ENCODE results near the gene ZNF436.
"Not testable (repeated sequence)": the region's sequence is repeated elsewhere in the genome, so short reads cannot be mapped to it uniquely, and the experiment has no call there.

ZNF436 gene

GRCh38 chr1:23376890-23377811, 7.5 kb upstream of the ZNF436 start:
- ATAC-seq, result no peak
- H3K4me1 Mint-ChIP-seq, result peaks cover 13% of the 10 kb centered on the region
- no peaks in the 10 kb centered on the region for H3K27me3 Mint-ChIP-seq
- no peaks in the 10 kb centered on the region for H3K36me3 Mint-ChIP-seq
- H3K27ac Mint-ChIP-seq, result no peak overlapping the region
- H3K9me3 Mint-ChIP-seq, result peaks cover 2% of the 10 kb centered on the region
- no peak overlapping the region for H3K4me3 Mint-ChIP-seq

- H3K27ac Mint-ChIP-seq, H3K4me3 Mint-ChIP-seq, H3K27me3 Mint-ChIP-seq, H3K36me3 Mint-ChIP-seq, H3K9me3 Mint-ChIP-seq, ATAC-seq: not testable (repeated sequence)
- H3K4me1 Mint-ChIP-seq, result peaks cover 12% of the 10 kb centered on the region
These were observed 4.6 kb upstream of the ZNF436 start for GRCh38 chr1:23374079-23374735.

- Mint-ChIP-seq H3K9me3 (peaks cover 2% of the 10 kb centered on the region), H3K4me3 (no peak overlapping the region), H3K36me3 (no peaks in the 10 kb centered on the region), H3K27ac (no peak overlapping the region), H3K4me1 (peaks cover 13% of the 10 kb centered on the region), H3K27me3 (no peaks in the 10 kb centered on the region)
- ATAC-seq, result no peak
These were observed 2.6 kb upstream of the ZNF436 start for GRCh38 chr1:23371987-23372880.

GRCh38 chr1:23370709-23371584, 1.3 kb upstream of the ZNF436 start:
- H3K27me3 Mint-ChIP-seq, result no peaks in the 10 kb centered on the region
- peaks cover 9% of the 10 kb centered on the region for H3K36me3 Mint-ChIP-seq
- no peak overlapping the region for H3K4me3 Mint-ChIP-seq
- H3K9me3 Mint-ChIP-seq, result peaks cover 2% of the 10 kb centered on the region
- H3K27ac Mint-ChIP-seq, result no peak overlapping the region
- H3K4me1 Mint-ChIP-seq, result peaks cover 18% of the 10 kb centered on the region
- ATAC-seq, result no peak

GRCh38 chr1:23370330-23370708, 683 bp upstream of the ZNF436 start:
- Mint-ChIP-seq H3K36me3 (peaks cover 10% of the 10 kb centered on the region), H3K4me1 (peaks cover 18% of the 10 kb centered on the region), H3K4me3 (no peak overlapping the region), H3K27me3 (no peaks in the 10 kb centered on the region), H3K27ac (no peak overlapping the region), H3K9me3 (peaks cover 2% of the 10 kb centered on the region)
- no peak for ATAC-seq

- H3K9me3 Mint-ChIP-seq, result no peaks in the 10 kb centered on the region
These were observed 888 bp downstream of the ZNF436 start for GRCh38 chr1:23368562-23369334.

GRCh38 chr1:23367791-23368561, 1.7 kb downstream of the ZNF436 start:
- Mint-ChIP-seq H3K9me3 (peaks cover under 1% of the 10 kb centered on the region), H3K4me3 (peak overlapping the region; percentile 97), H3K27ac (peak overlapping the region; percentile 94), H3K4me1 (peaks cover 18% of the 10 kb centered on the region), H3K36me3 (peaks cover 27% of the 10 kb centered on the region), H3K27me3 (no peaks in the 10 kb centered on the region)
- ATAC-seq, result peak; percentile 98

More at GRCh38 chr1:23368562-23369334, 888 bp downstream of the ZNF436 start:
- H3K27ac Mint-ChIP-seq, result peak overlapping the region; percentile 94
- ATAC-seq, result peak; percentile 90
- H3K36me3 Mint-ChIP-seq, result peaks cover 20% of the 10 kb centered on the region
- H3K27me3 Mint-ChIP-seq, result no peaks in the 10 kb centered on the region
- peaks cover 18% of the 10 kb centered on the region for H3K4me1 Mint-ChIP-seq
- peak overlapping the region; percentile 97 for H3K4me3 Mint-ChIP-seq

GRCh38 chr1:23367451-23367790, 2.2 kb downstream of the ZNF436 start:
- H3K4me3 Mint-ChIP-seq, result peak overlapping the region; percentile 97
- H3K9me3 Mint-ChIP-seq, result peaks cover 2% of the 10 kb centered on the region
- peaks cover 18% of the 10 kb centered on the region for H3K4me1 Mint-ChIP-seq
- peak overlapping the region; percentile 94 for H3K27ac Mint-ChIP-seq
- H3K36me3 Mint-ChIP-seq, result peaks cover 33% of the 10 kb centered on the region
- ATAC-seq, result no peak
- no peaks in the 10 kb centered on the region for H3K27me3 Mint-ChIP-seq

- ATAC-seq, result no peak
- Mint-ChIP-seq H3K36me3 (peaks cover 41% of the 10 kb centered on the region), H3K27me3 (no peaks in the 10 kb centered on the region), H3K27ac (no peak overlapping the region), H3K4me1 (peaks cover 18% of the 10 kb centered on the region), H3K4me3 (no peak overlapping the region), H3K9me3 (peaks cover 7% of the 10 kb centered on the region)
These were observed 3.0 kb downstream of the ZNF436 start for GRCh38 chr1:23366598-23366997.

- ATAC-seq, result no peak
- no peak overlapping the region for H3K27ac Mint-ChIP-seq
- H3K27me3 Mint-ChIP-seq, result no peaks in the 10 kb centered on the region
- H3K9me3 Mint-ChIP-seq, result peaks cover 9% of the 10 kb centered on the region
- peaks cover 18% of the 10 kb centered on the region for H3K4me1 Mint-ChIP-seq
- peaks cover 46% of the 10 kb centered on the region for H3K36me3 Mint-ChIP-seq
- H3K4me3 Mint-ChIP-seq, result no peak overlapping the region
These were observed 3.5 kb downstream of the ZNF436 start for GRCh38 chr1:23366146-23366545.

GRCh38 chr1:23362218-23362713, 7.4 kb downstream of the ZNF436 start:
- H3K27me3 Mint-ChIP-seq, result no peaks in the 10 kb centered on the region
- no peak for ATAC-seq
- no peak overlapping the region for H3K4me3 Mint-ChIP-seq
- H3K4me1 Mint-ChIP-seq, result peaks cover 5% of the 10 kb centered on the region
- no peak overlapping the region for H3K27ac Mint-ChIP-seq
- peaks cover 74% of the 10 kb centered on the region for H3K36me3 Mint-ChIP-seq
- H3K9me3 Mint-ChIP-seq, result peaks cover 26% of the 10 kb centered on the region

GRCh38 chr1:23358310-23358875, 11.2 kb downstream of the ZNF436 start:
- H3K9me3 Mint-ChIP-seq, result peaks cover 29% of the 10 kb centered on the region
- ATAC-seq, result no peak
- no peak overlapping the region for H3K4me3 Mint-ChIP-seq
- no peaks in the 10 kb centered on the region for H3K4me1 Mint-ChIP-seq
- no peak overlapping the region for H3K27ac Mint-ChIP-seq
- H3K36me3 Mint-ChIP-seq, result peaks cover 57% of the 10 kb centered on the region
- no peaks in the 10 kb centered on the region for H3K27me3 Mint-ChIP-seq

Measured in stimulated activated memory B cell treated with anti-CD40 and anti-IgM and Interleukin-4, amounts not matched to agents 10 μg/mL and 1 μg/mL and 100 μg/mL, for 72 hours (primary cell).